Ovary (tissue), 3 donors: ENCODE results near the gene NSMCE1.
"Not testable (repeated sequence)": the region's sequence is repeated elsewhere in the genome, so short reads cannot be mapped to it uniquely, and the experiment has no call there.

Source experiments
- CTCF ChIP-seq, 3 donors: fragments of 450-650 bp in 2 of 3; fragments of 200-600 bp in 1 of 3; IDR thresholded peaks; one replicate each; pipeline versions ENCODE4 v1.5.1 to v1.8.0; 2016 to 2022; ENCODE audit warnings: antibody characterized with exemption in 3 of 3, mild to moderate bottlenecking in 1 of 3
- EP300 ChIP-seq: sonication (generic); formaldehyde crosslinking; IDR thresholded peaks from one replicate; pipeline ENCODE4 v1.6.1; 2017; ENCODE audit warnings: antibody characterized with exemption
- POLR2A ChIP-seq: fragments of 450-650 bp; IDR thresholded peaks from one replicate; pipeline ENCODE4 v1.6.1; 2017; ENCODE audit warnings: antibody characterized with exemption, mild to moderate bottlenecking, moderate library complexity
- donor health status: DM: no; HTN: no; CAD: no.

DNA sequence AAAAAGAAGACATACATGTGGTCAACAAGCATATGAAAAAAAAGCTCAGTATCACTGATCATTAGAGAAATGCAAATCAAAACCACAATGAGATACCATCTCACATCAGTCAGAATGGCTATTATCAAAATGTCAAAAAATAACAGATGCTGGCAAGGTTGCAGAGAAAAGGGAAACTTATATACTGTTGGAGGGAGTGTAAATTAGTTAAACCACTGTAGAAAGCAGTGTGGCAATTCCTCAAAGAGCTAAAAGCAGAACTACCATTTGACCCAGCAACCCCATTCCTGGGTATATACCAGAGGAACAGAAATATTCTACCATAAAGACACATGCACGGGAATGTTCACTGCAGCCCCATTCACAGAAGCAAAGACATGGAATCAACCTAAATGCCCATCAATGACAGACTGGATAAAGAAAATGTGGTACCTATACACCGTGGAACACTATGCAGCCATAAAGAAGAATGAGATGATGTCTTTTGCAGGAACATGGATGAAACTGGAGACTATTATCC is 5.6 kb downstream of the NSMCE1 start:
- not testable (repeated sequence) for TF ChIP-seq CTCF (IDR thresholded peaks at IDR 0.05); POLR2A; EP300
